KMS-11 (cell line): Measurements from ENCODE around the gene NOXO1.

ENCODE experiments used
- H2AFZ ChIP-seq: fragments of 200-600 bp; sonication (generic); 2 replicates; pipeline ENCODE4 v1.6.1; 2016; ENCODE audit warnings: antibody characterized with exemption, mixed run types, low read depth
- H3K27ac ChIP-seq: fragments of 200-600 bp; sonication (generic); 2 replicates; pipeline ENCODE4 v1.6.1; 2016; ENCODE audit warnings: mild to moderate bottlenecking, mixed run types
- H3K27me3 ChIP-seq: fragments of 200-600 bp; sonication (generic); 2 replicates; pipeline ENCODE4 v1.6.1; 2017; ENCODE audit warnings: mild to moderate bottlenecking, low read depth, mixed run types, moderate library complexity; ENCODE audit not compliant: insufficient read depth
- H3K36me3 ChIP-seq: fragments of 200-600 bp; sonication (generic); 2 replicates; pipeline ENCODE4 v1.6.1; 2017; ENCODE audit warnings: mild to moderate bottlenecking, mixed run types; ENCODE audit not compliant: insufficient read depth
- H3K4me1 ChIP-seq: fragments of 200-600 bp; sonication (generic); 2 replicates; pipeline ENCODE4 v1.6.1; 2016; ENCODE audit warnings: mild to moderate bottlenecking, low read depth, mixed run types; ENCODE audit not compliant: poor library complexity, severe bottlenecking
- H3K4me2 ChIP-seq: fragments of 200-600 bp; sonication (generic); 2 replicates; pipeline ENCODE4 v1.7.0; 2016; ENCODE audit warnings: mild to moderate bottlenecking, mixed run types
- H3K4me3 ChIP-seq: fragments of 200-600 bp; sonication (generic); IDR thresholded peaks from 2 replicates; pipeline ENCODE4 v1.6.1; 2017; ENCODE audit warnings: low read depth, low read length, mixed read lengths; ENCODE audit not compliant: insufficient read depth
- H3K79me2 ChIP-seq: fragments of 200-600 bp; sonication (generic); 2 replicates; pipeline ENCODE4 v1.6.1; 2016; ENCODE audit warnings: low read depth, mixed run types; ENCODE audit not compliant: insufficient read depth
- H3K9ac ChIP-seq: fragments of 200-600 bp; sonication (generic); 2 replicates; pipeline ENCODE4 v1.6.1; 2016; ENCODE audit warnings: mild to moderate bottlenecking, mixed run types
- H4K20me1 ChIP-seq: fragments of 200-600 bp; sonication (generic); 2 replicates; pipeline ENCODE4 v1.6.1; 2016; ENCODE audit warnings: mild to moderate bottlenecking, mixed run types; ENCODE audit not compliant: insufficient read depth
- CTCF ChIP-seq: fragments of 200-600 bp; sonication (generic); conservative IDR thresholded peaks from 2 replicates; pipeline ENCODE4 v1.6.1; 2017; ENCODE audit warnings: low read depth, mild to moderate bottlenecking, antibody characterized with exemption, low read length, moderate library complexity, mixed read lengths

The NOXO1 gene

GRCh38 chr16:2028146-2028545, 46.9 kb upstream of the NOXO1 start:
- no peak overlapping the region for H3K4me3 ChIP-seq
- H4K20me1 ChIP-seq = no peaks in the 10 kb centered on the region
- H3K27ac ChIP-seq = no peak overlapping the region
- no peaks in the 10 kb centered on the region for H3K79me2 ChIP-seq
- H3K36me3 ChIP-seq = no peaks in the 10 kb centered on the region
- H3K4me2 ChIP-seq = peak overlapping the region; percentile 89; the same call in 1 of the 2 replicates
- TF ChIP-seq CTCF = no peak
- H3K9ac ChIP-seq = no peak overlapping the region
- no peak overlapping the region for H2AFZ ChIP-seq
- peaks cover 23% of the 10 kb centered on the region for H3K4me1 ChIP-seq
- H3K27me3 ChIP-seq = peaks cover 17% of the 10 kb centered on the region

GRCh38 chr16:2027024-2028010, 46.0 kb upstream of the NOXO1 start:
- no peak for TF ChIP-seq CTCF
- H2AFZ ChIP-seq = peak overlapping the region; percentile 57
- H3K4me2 ChIP-seq = peak overlapping the region; percentile 89
- no peaks in the 10 kb centered on the region for H4K20me1 ChIP-seq
- H3K4me3 ChIP-seq = no peak overlapping the region
- peaks cover 17% of the 10 kb centered on the region for H3K27me3 ChIP-seq
- H3K9ac ChIP-seq = no peak overlapping the region
- no peak overlapping the region for H3K27ac ChIP-seq
- peaks cover 23% of the 10 kb centered on the region for H3K4me1 ChIP-seq
- no peaks in the 10 kb centered on the region for H3K36me3 ChIP-seq
- H3K79me2 ChIP-seq = no peaks in the 10 kb centered on the region

GRCh38 chr16:2026461-2027023, 45.3 kb upstream of the NOXO1 start, which contains the start of gene NHERF2:
Gene NHERF2 (plus strand): TSS chr16:2026902. CDS start chr16:2027006, 104 bp downstream.
- peaks cover 21% of the 10 kb centered on the region for H3K27me3 ChIP-seq
- H4K20me1 ChIP-seq = no peaks in the 10 kb centered on the region
- no peak for TF ChIP-seq CTCF
- H3K79me2 ChIP-seq = no peaks in the 10 kb centered on the region
- H3K4me2 ChIP-seq = peak within 1 kb of the TSS; percentile 89
- no peak within 1 kb of the TSS for H3K9ac ChIP-seq
- H3K4me3 ChIP-seq = no peak within 1 kb of the TSS
- H3K4me1 ChIP-seq = peaks cover 16% of the 10 kb centered on the region
- no peaks in the 10 kb centered on the region for H3K36me3 ChIP-seq
- peak within 1 kb of the TSS; percentile 57 for H2AFZ ChIP-seq
- H3K27ac ChIP-seq = no peak within 1 kb of the TSS

- H3K9ac ChIP-seq = no peak overlapping the region
- peaks cover 15% of the 10 kb centered on the region for H3K4me1 ChIP-seq
- peak overlapping the region; percentile 70; the same call in 1 of the 2 replicates for H3K4me2 ChIP-seq
- peak overlapping the region; percentile 47; the same call in 1 of the 2 replicates for H2AFZ ChIP-seq
- H3K27ac ChIP-seq = no peak overlapping the region
- TF ChIP-seq CTCF = no peak
- H3K27me3 ChIP-seq = peaks cover 27% of the 10 kb centered on the region
- H3K4me3 ChIP-seq = no peak overlapping the region
- no peaks in the 10 kb centered on the region for H4K20me1 ChIP-seq
- H3K79me2 ChIP-seq = no peaks in the 10 kb centered on the region
- H3K36me3 ChIP-seq = no peaks in the 10 kb centered on the region
These were observed 44.7 kb upstream of the NOXO1 start for GRCh38 chr16:2025878-2026460.
